HG02588 (cell line): Measurements from ENCODE around the gene OR13C3.
"Not testable (repeated sequence)": the region's sequence is repeated elsewhere in the genome, so short reads cannot be mapped to it uniquely, and the experiment has no call there.

Source experiments
- ATAC-seq: cut with Tn5 transposase; IDR thresholded peaks from one replicate; pipeline ENCODE4 v1.9.1; 2021; ENCODE audit warnings: mild to moderate bottlenecking, moderate library complexity; ENCODE audit not compliant: unreplicated experiment

The OR13C3 gene

DNA sequence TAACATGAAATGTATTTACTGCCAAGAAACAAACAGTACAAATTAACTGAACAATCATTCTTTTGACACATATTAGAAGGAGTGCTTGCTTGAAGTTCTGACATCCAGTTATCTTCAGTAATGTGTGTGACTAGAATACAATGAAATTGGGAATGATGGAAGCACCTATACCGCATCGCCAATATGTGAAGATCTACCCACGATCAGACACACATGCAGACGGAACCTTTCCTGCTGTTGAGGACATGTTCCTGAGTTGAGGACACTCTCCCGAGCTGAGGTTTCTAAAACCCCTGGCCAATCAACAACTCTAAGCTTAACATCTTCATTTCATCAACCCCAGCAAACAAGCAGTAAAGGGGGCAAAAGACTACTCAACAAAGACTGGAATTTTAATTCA is at the start of gene OR13C3:
Gene OR13C3, minus strand, starts transcription at position 101 of the 400 bp plus-strand sequence. CDS start 133 bp downstream, outside the sequence.
- no peak for ATAC-seq

DNA sequence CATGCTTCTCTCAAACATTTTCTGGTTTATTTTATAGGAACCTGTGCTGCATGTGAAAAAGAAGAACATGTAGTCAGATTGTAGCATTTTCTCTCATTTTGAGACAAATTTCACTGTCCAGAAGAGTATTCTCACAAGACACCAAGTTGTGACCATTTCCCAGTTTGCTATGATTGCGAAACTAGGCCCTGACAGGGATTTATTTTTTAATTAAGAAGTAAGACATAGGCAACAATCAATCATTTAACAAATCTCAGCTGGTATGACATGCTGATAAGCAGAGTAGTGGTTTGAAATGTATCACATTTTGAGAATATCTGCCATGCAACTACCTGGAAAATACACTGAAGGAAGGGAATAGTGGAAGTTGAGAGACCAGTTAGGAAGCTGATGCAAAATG is 43.9 kb upstream of the OR13C3 start:
- no peak for ATAC-seq

DNA sequence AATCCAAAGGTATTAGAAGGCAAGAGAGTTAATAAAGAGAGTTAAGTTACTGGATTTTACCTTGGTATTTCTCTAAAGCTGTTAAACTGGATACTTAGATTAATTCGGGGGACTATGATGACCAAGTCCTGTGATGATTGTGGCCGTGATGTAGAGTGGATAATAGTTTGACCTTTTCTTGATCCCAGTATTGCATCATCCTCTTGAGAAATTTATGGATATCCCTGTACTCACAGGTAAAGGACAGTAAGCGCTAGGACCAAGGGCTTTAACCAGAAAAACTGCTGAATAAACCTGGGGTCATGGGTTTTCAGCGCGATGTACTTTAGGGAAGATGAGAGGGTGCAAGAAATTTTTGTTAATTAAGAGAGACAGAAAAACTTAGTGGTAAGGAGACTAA is 40.6 kb upstream of the OR13C3 start:
- no peak for ATAC-seq

- no peak for ATAC-seq
Observed at GRCh38 chr9:104575456-104575855, 38.8 kb upstream of the OR13C3 start.

GRCh38 chr9:104572612-104573011 is 36.0 kb upstream of the OR13C3 start:
- ATAC-seq, result no peak

DNA sequence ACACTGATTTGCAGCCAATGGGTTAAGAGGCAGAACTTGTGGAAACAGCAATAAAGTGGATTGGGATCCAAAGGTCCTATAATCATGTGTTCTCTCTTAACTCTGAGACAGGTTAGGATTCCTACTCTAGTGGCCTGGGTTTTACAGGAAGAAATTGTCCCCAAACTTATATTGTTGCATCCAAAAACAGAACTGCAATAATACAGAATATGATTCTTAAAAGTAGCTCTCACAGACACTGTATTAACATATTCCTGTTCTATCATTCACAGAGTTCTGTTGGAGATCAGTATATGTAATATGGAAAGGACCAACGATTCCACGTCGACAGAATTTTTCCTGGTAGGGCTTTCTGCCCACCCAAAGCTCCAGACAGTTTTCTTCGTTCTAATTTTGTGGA is 32.2 kb upstream of the OR13C3 start, which contains the start of gene OR13C8:
Gene OR13C8, plus strand, starts transcription at position 301 of the 400 bp plus-strand sequence. Its CDS starts 0 bp downstream, at position 301.
- no peak for ATAC-seq

DNA sequence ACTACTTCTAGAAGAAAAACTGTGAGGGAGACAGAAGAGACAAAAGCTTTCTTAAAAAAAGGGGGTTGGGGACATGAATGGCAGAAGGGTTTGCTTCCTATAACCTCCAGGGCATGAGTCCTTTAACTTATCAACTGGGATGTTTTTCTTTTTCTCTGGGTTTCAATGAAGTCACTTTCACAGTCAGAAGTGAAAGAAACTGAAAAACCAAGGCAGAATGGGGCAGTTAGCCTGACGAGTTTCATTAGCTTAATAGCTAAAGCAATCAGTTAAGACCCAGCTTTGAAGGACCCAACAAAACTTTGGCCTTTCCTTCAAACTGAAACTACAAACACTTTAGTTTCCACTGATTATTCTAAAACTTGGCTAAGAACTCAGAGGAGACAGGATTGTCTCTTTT is 27.7 kb upstream of the OR13C3 start:
- ATAC-seq, result no peak

DNA sequence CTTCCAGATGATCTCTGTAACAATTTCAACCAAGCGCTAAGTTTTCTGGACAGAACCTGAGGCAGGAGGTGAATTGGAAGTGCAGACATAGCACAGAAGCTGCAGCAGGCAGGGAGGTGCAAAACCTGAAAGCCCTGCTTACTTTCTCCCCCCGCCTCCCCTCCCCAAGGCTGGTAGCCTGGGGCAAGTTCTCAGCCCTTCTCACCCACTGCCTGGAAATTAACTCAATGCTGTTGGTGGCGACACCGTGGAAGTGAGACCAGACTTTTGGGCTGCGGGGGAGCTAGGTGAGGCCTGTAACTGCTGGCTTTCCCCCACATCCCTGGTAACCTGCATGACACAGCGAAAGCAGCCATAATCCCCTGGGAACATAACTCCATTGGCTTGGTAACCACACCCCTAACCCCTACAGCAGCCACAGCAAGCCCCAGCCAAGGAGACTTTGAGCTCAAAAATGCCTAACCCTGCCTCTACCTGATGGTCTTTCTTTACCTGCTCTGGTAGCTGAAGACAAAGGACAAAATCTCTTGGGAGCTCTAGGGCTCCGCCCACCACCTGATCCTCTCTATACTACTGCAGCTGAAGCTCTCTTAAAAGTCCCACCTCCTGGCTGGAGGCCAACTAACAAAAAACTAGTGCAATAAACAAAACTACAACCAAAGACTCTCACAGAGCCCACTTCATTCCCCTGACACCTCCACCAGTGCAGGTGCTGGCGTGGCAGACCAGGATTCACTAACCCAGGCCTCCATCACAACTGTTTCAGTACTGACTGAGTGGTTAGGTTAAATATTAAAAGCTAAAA is 20.4 kb upstream of the OR13C3 start:
- ATAC-seq, result no peak

- ATAC-seq, result no peak
Observed at GRCh38 chr9:104555521-104555920, 18.9 kb upstream of the OR13C3 start.

- no peak for ATAC-seq
Observed at GRCh38 chr9:104553261-104553660, 16.6 kb upstream of the OR13C3 start.

DNA sequence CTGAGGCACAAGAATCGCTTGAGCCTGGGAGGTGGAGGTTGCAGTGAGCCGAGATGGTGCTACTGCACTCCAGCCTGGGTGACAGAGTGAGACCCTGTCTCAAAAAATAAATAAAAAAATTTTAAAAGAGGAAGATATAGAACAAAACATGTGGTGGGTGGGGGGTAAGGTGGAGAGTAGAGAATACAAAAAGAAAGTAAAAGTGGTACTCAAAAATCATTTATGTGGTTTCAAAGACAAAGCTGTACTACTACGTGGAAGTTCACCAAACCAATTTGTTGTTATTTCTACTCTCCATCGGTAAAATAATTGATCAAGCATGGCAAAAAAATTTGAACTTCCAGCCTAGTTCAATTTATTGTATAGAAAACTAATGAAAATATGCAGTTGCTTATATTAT is 8.0 kb upstream of the OR13C3 start:
- ATAC-seq, result no peak

GRCh38 chr9:104539275-104539674 is 2.6 kb upstream of the OR13C3 start:
- no peak for ATAC-seq

DNA sequence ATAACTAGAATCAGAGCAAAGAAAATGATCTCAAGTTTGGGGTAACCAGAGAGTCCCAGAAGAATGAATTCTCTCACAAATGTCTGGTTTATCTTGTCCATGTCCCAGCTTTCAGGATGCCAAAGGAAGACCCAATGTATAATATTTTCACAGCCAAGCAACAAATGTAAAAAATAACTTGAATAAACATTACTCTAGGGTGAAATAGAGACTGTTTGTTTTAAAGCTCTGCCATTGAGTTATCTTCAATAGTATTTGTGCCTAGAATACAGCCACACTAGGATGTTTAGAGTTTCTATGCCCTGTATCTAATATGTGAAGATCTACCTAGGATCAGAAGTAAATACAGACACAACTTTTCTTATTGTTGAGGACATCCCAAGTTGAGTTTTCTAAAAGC is 9.5 kb downstream of the OR13C3 start, which contains the start of gene OR13C4:
Gene OR13C4, minus strand, starts transcription at position 101 of the 400 bp plus-strand sequence. Its CDS starts 0 bp downstream, at position 101.
- ATAC-seq, result no peak

GRCh38 chr9:104520241-104520640 is 16.4 kb downstream of the OR13C3 start:
- ATAC-seq, result not testable (repeated sequence)

- ATAC-seq, result no peak
Observed at GRCh38 chr9:104514901-104515300, 21.8 kb downstream of the OR13C3 start.

- ATAC-seq, result no peak
Observed at GRCh38 chr9:104506565-104506964, 30.1 kb downstream of the OR13C3 start.

DNA sequence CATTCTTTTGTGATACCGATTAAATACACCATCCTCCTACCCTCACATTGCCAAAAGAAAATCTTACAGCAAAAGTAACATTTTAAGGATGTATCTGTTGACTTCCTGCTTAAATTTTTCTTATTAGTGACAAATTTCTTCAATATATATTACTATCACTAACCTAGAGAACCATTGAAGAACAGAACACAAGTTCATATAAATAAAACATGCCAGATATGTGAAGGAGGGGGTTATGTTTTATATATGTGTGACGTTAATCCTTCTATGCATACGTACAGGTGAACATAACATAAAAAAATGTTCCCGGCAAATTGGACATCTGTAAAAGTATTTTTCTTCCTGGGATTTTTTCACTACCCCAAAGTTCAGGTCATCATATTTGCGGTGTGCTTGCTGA is 32.7 kb downstream of the OR13C3 start, which contains the start of gene OR13F1:
Gene OR13F1, plus strand, starts transcription at position 301 of the 400 bp plus-strand sequence. Its CDS starts 0 bp downstream, at position 301.
- no peak for ATAC-seq

DNA sequence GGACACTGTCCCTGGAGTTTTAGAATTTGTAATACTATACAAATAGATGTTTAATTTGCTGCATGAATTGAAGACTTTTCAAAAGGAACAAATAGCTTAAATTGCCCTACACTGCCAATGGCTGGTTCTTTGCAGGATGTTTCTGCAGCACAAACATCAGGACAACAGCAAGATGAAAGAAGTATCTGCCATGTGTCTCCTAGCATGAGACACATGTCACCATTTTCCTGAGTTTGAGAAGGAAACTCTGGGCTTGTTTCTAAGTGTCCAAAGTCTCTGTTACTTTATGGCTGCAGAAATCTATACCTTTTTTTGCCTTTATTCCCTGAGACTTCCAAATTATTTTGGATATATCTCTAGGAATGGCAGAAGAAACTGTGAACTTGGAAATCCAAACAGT is 33.2 kb downstream of the OR13C3 start:
- no peak for ATAC-seq

- no peak for ATAC-seq
Observed at GRCh38 chr9:104494808-104495207, 41.8 kb downstream of the OR13C3 start.
